Esophagus muscularis mucosa (tissue), 4 donors: ENCODE results near the gene ADAD2.

Experiments used
- CTCF ChIP-seq, 3 experiments: fragments of 200-600 bp in 2 of 3; fragments of 450-650 bp in 1 of 3; sonication (generic) in 2 of 3; IDR thresholded peaks; one replicate each; pipeline ENCODE4 v1.5.1; 2017 to 2019; ENCODE audit warnings: antibody characterized with exemption in 3 of 3, mild to moderate bottlenecking in 2 of 3, moderate library complexity in 1 of 3
- EP300 ChIP-seq: sonication (generic); formaldehyde crosslinking; IDR thresholded peaks from one replicate; pipeline ENCODE4 v1.6.1; 2017; ENCODE audit warnings: antibody characterized with exemption
- POLR2A ChIP-seq: fragments of 450-650 bp; IDR thresholded peaks from one replicate; pipeline ENCODE4 v1.6.1; 2017; ENCODE audit warnings: antibody characterized with exemption, moderate library complexity, mild to moderate bottlenecking, low read depth

GRCh38 chr16:84224554-84224953 is 33.6 kb downstream of the ADAD2 start:
- no peak for TF ChIP-seq EP300
- TF ChIP-seq CTCF (IDR thresholded peaks at IDR 0.05) = no peak
- no peak for TF ChIP-seq POLR2A
